ENCODE measurements around the gene PRDX1.

PRDX1 gene

GRCh38 chr1:45566722-45567121 lies 45.0 kb upstream of the PRDX1 start:
- Histone ChIP-seq H3K4me3 (no peak overlapping the region), H3K27ac (peak overlapping the region in 1 of 2 donors; percentile 35)
- no peak for TF ChIP-seq CTCF (IDR thresholded peaks at IDR 0.05)
- DNase-seq (ENCODE audit: low spot score): peak; percentile 75

- DNase-seq (ENCODE audit: low spot score): no peak
- TF ChIP-seq CTCF (IDR thresholded peaks at IDR 0.05): no peak
- no peak overlapping the region for H3K4me3 ChIP-seq
- no peak overlapping the region for H3K27ac ChIP-seq
Observed at GRCh38 chr1:45563843-45564242, 42.2 kb upstream of the PRDX1 start.

- no peak for DNase-seq (ENCODE audit: low spot score)
- Histone ChIP-seq H3K27ac (no peak overlapping the region), H3K4me3 (no peak overlapping the region)
- TF ChIP-seq CTCF (IDR thresholded peaks at IDR 0.05): no peak
Observed at GRCh38 chr1:45557422-45557944, 35.8 kb upstream of the PRDX1 start.

GRCh38 chr1:45554198-45554597 lies 32.5 kb upstream of the PRDX1 start:
- no peak for DNase-seq (ENCODE audit: low spot score)
- H3K27ac ChIP-seq: no peak overlapping the region
- TF ChIP-seq CTCF (IDR thresholded peaks at IDR 0.05): no peak
- H3K4me3 ChIP-seq: no peak overlapping the region

- H3K27ac ChIP-seq: no peak overlapping the region
- no peak for DNase-seq (ENCODE audit: low spot score)
Observed at GRCh38 chr1:45552331-45552730, 30.6 kb upstream of the PRDX1 start.

GRCh38 chr1:45551684-45552083 lies 30.0 kb upstream of the PRDX1 start:
- no peak overlapping the region for H3K27ac ChIP-seq
- no peak for TF ChIP-seq CTCF (IDR thresholded peaks at IDR 0.05)

More at GRCh38 chr1:45552331-45552730, 30.6 kb upstream of the PRDX1 start:
- no peak overlapping the region for H3K4me3 ChIP-seq
- no peak for TF ChIP-seq CTCF (IDR thresholded peaks at IDR 0.05)

More at GRCh38 chr1:45551684-45552083, 30.0 kb upstream of the PRDX1 start:
- H3K4me3 ChIP-seq: peak overlapping the region; percentile 80
- no peak for DNase-seq (ENCODE audit: low spot score)

All from coronary artery (tissue), 2 donors.